ENCODE results near the gene PDLIM4. TPM values are rescaled to one million over a fixed set of nuclear protein-coding genes. Genes with fewer than 3 reads are reported as not detected.

The PDLIM4 gene
- polyA plus RNA-seq, 1 experiment, result 31.0 TPM

- DNase-seq (ENCODE audit: low read depth), result no peak
- ChIA-PET CTCF (interaction anchor here (0.7 to 7.9 kb wide), 8 partner anchors 11 to 177 kb away, joined by 3 to 71 read pairs (median 20); partner anchors contain the start of genes P4HA2, PDLIM4 and SLC22A4), POLR2A (no interaction called here)
- TF ChIP-seq CTCF (IDR thresholded peaks at IDR 0.05; ENCODE audit: insufficient read depth, low read depth, low read length), result no peak
- no peaks in the 10 kb centered on the region for H3K36me3 ChIP-seq (ENCODE audit: control insufficient read depth, insufficient read depth, low read length)
- no peaks in the 10 kb centered on the region for H3K27me3 ChIP-seq (ENCODE audit: control insufficient read depth, insufficient read depth, low read length)
- H3K4me3 ChIP-seq (ENCODE audit: low read depth, low read length), result no peak overlapping the region
These were observed 17.7 kb upstream of the PDLIM4 start for GRCh38 chr5:132239776-132240175.

- Histone ChIP-seq H3K4me3 (ENCODE audit: low read depth, low read length) (no peak overlapping the region), H3K36me3 (ENCODE audit: control insufficient read depth, insufficient read depth, low read length) (no peaks in the 10 kb centered on the region), H3K27me3 (ENCODE audit: control insufficient read depth, insufficient read depth, low read length) (no peaks in the 10 kb centered on the region)
- DNase-seq (ENCODE audit: low read depth), result no peak
- ChIA-PET POLR2A (interaction anchor here (0.7 kb wide), 1 partner anchor 51 kb away, joined by 4 read pairs; the partner anchor contains the start of gene SLC22A4), CTCF (interaction anchor here (0.7 to 1.2 kb wide), 2 partner anchors 16 to 28 kb away, joined by 3 read pairs; partner anchors contain the start of gene P4HA2)
- TF ChIP-seq CTCF (IDR thresholded peaks at IDR 0.05; ENCODE audit: insufficient read depth, low read depth, low read length), result no peak
These were observed 14.0 kb upstream of the PDLIM4 start for GRCh38 chr5:132243366-132243977.

GRCh38 chr5:132245593-132245992, 11.9 kb upstream of the PDLIM4 start:
- no peak for DNase-seq (ENCODE audit: low read depth)
- ChIA-PET POLR2A (no interaction called here), CTCF (no interaction called here)
- H3K36me3 ChIP-seq (ENCODE audit: control insufficient read depth, insufficient read depth, low read length), result no peaks in the 10 kb centered on the region
- H3K27me3 ChIP-seq (ENCODE audit: control insufficient read depth, insufficient read depth, low read length), result no peaks in the 10 kb centered on the region
- no peak overlapping the region for H3K4me3 ChIP-seq (ENCODE audit: low read depth, low read length)
- no peak for TF ChIP-seq CTCF (IDR thresholded peaks at IDR 0.05; ENCODE audit: insufficient read depth, low read depth, low read length)

- no peak overlapping the region for H3K4me3 ChIP-seq (ENCODE audit: low read depth, low read length)
- H3K36me3 ChIP-seq (ENCODE audit: control insufficient read depth, insufficient read depth, low read length), result no peaks in the 10 kb centered on the region
- ChIA-PET POLR2A (no interaction called here), CTCF (interaction anchor here (1.2 to 3.0 kb wide), 3 partner anchors 9 to 10 kb away, joined by 3 to 27 read pairs (median 4); no protein-coding TSS in a partner anchor)
- no peaks in the 10 kb centered on the region for H3K27me3 ChIP-seq (ENCODE audit: control insufficient read depth, insufficient read depth, low read length)
- DNase-seq (ENCODE audit: low read depth), result no peak
- TF ChIP-seq CTCF (IDR thresholded peaks at IDR 0.05; ENCODE audit: insufficient read depth, low read depth, low read length), result no peak
These were observed 10.7 kb upstream of the PDLIM4 start for GRCh38 chr5:132246806-132247205.

GRCh38 chr5:132250547-132250946, 6.9 kb upstream of the PDLIM4 start:
- ChIA-PET CTCF (interaction anchor here (1.1 to 9.2 kb wide), 6 partner anchors 9 to 53 kb away, joined by 3 to 71 read pairs (median 4); partner anchors contain the start of gene P4HA2), POLR2A (no interaction called here)
- TF ChIP-seq CTCF (IDR thresholded peaks at IDR 0.05; ENCODE audit: insufficient read depth, low read depth, low read length), result no peak
- Histone ChIP-seq H3K27me3 (ENCODE audit: control insufficient read depth, insufficient read depth, low read length) (no peaks in the 10 kb centered on the region), H3K36me3 (ENCODE audit: control insufficient read depth, insufficient read depth, low read length) (no peaks in the 10 kb centered on the region), H3K4me3 (ENCODE audit: low read depth, low read length) (no peak overlapping the region)
- DNase-seq (ENCODE audit: low read depth), result no peak
